GOT3 (cell line): Measurements from ENCODE around the gene AUTS2.

ENCODE experiments used
- DNase-seq: peaks from one replicate; lab custom pipeline; 2025; ENCODE audit warnings: mixed read lengths; lab: John Stamatoyannopoulos, UW

AUTS2 gene

DNA sequence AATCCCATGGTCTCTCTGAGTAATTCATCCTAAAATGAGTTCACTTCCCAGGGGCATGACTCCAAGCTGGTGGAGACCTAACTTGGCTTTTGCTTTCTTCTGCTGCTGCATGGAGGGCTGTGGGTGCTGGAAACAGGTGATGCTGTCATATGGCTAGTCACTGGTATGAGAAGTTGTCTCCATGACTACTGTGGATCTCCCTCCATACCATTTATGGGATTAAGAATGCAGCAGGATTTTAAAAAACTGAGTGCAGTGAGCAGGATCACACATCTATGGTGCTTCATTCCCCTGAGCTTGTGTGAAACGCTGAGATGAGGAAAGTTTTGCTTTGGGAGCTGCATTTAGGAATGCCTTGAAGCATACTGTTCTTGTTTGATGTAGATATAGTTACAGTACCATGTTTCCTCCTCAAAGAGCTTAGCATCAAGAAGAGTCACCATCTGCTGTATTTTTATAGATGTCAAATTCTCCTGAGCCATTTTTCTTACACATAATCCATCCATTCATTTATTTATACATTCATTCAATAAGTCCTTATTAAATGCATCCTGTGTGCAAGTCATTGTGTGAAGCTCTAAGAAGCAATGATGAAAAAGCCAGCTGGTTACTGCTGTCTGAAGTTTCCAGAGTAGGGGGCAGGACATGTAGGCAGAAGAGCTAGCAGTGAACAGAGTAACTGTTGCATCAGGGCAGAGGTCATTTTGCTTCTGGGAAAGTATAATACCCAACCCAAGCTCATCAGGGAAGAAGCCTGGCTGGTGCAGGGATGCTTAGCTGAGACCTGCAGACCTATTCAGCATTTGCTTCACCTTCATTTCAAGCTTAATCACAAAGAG is 534.8 kb downstream of the AUTS2 start:
- DNase-seq: no peak

DNA sequence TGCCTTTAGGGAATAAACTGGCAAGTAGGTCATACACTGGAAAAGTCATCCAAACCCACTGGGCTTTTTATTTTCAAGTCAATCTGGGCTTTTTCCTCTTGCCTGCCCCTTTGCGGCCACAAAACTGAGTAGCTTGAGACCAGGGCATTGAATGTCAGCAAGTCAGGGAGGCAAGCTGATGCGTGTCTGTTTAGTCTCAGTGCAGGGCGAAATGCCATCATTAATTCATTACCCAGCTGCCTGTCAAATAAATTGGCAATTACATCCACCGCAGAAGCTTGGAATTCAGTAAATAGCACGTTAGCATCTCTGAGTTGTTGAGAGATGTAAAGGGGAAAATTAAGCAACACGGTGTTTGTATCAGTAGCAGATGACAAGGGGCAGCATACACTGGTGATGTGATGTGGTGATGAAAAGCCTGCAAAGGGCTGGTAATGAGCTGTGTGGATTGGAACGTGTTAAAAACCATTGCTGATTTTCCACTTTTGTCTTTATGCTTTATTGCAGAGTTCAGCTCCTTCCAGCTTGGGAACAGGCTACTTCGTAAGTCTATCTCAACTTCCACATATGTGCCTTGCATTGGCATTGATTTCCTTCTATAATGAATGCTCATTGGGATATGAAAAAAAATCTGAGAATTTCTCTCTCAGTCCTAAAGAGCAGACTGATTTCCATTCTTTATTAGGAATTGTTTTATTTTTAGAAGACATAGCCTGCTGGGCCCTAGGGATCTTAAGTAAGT is 535.9 kb downstream of the AUTS2 start:
- DNase-seq: no peak

DNA sequence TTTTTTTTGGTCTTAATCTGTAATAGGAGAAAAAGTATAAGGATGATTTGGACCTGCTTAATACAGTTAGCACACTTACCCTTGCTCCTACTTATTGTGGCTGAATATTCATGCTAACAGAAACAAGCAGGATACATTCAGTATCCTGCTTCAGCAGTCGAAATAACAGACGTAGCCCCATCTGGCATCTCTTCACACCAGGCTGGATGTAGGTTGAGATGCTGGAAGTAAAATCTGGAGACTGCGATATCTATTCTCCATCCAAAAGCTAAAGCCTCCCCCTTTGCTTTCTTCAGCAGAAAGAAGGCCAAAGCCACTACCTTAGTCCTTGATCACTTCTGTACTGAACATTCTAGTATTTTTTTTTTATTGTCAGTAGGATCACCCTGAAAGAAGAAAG is 537.4 kb downstream of the AUTS2 start:
- DNase-seq: no peak

DNA sequence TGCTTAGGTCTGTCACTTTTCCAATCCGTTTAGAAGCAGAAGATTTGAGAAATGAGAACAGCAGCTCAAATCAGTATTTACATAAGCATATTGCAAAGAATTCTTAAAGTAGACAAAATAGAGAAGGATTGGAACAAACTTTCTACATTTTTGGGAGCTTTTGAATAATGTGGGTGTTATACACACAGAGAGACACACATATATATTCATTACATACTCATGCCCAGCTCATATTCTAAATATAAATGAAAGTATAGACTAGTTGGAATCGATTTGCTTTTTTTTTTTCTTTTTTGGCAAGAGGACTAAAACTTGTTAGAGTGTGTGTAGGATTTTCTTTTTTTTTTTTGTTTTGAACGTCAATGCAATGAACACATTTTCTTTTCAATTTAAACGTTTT is 538.9 kb downstream of the AUTS2 start:
- DNase-seq: no peak

DNA sequence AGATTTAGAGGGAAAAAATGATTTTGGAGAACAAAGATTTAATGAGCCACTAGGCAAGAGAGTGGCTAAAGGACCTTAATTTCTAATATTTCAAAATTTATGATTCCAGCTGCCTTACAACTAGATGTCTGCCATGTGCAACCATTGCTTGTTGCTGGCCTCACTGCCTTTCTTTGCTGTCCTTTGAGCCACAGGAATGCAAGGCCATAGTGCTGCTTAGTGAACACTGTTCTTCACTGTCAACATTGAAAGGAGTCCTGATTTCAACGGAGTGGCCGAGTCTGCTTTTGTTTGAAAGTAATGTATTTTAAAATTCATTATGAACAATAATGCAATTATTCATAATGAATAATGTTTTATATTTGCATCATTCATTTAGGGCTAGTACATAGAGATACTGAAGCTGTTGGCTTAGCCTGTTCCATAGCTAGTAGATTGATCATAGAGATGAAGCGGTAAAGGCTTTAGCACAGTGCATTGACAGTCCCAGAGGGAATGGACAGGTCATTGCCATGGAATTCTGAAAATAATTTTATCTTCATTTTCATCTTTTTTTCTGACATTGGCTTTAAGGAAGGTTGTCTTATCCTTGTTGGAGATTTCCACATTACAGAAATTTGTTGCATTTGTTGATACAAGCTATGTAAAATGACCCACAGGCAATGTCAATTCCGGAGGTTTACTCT is 544.1 kb downstream of the AUTS2 start:
- no peak for DNase-seq

DNA sequence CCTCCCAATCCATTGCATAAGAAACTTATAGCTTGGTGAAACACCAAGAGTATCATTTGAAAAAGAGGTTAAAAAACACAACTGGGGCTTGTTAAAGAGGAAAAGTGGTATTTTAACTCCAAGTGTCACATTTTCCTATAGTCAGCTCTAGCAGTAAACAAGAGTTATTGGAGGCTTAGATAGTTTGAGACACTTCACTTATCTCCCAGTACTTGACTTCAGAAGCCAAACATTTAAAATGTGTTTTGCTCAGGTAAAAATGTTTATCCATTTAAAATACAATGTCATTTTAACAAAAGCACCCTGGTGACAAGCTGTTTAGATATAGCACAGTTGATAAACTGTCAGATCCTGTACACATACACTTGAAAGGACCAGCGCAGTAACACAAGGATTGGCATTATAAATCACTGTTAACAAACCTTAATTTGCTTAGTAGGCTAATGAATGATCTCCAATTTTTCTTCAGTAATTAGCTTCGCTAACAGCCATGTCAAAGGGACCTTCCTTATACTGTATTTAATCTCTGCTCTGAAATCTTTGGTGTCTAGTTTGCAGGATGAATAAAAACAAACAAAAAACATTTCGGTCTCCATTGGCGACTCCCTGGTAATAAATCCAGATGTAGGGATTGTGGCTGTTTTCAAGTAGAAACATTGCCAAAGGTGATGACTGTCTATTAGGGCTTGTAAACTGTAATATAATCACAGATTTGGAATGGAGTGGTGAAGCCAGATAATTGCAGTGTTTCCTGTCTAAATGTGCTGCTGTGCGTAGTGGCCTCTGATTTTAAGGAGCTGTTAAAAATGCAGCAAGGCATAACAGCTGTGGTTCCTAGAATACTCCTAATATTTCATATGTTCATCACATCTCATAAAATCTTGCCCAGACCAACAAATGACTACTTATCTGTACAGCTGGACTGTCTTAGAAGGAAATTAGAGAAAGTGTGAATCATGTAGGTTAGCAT is 545.1 kb downstream of the AUTS2 start:
- DNase-seq: no peak

DNA sequence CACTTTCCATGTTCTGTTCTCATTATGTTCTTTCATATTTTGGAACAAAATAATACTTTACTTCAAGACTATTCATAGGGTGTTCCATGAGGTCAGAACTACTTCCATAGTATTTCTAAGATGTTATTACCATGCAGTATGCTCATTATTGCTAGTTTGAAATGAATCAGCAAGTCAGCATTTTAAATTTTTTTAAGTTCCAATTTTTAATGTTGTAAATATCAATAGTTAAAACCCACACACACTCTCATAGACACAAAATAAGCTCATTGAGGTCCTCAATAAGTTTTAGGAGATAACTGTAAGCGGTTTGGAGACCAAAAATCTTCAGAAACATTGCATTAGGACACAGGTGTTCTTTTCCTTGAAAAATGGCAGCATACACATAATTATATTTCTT is 550.7 kb downstream of the AUTS2 start:
- DNase-seq: no peak

DNA sequence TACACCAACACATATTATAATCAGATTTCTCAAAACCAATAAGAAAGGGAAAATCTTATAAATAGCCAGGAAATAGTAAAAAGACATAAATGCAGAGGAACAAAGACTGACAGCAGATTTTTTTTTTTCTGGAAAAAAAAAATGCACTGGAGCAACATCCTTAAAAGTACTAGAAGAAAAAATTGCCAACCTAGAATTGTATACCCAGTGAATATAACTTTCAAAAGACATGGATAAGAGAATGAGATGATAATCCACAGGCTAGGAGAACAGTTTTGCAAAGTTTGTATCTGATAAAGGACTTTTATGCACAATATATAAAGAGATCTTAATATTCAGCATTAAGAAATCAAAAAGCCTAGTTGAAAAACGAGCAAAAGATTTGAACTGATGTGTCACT is 554.0 kb downstream of the AUTS2 start:
- no peak for DNase-seq

DNA sequence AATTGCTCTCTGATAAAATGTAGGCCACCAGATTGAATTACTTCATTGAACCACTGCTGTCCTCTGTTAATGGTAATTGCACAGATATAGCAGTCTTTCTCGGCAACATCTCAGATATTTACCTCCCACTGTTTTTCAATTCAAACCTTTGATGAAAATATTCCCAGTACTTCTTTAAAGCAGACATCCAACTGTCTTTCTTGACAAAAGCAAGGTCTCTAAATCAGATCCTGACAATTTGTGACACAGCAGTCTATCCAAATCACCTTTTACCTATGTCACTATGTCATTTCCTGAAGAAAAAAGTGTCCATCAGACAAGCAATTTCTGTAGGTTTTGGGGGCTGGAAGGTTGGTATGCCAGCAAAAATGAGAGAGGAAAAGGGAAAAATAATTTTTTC is 555.7 kb downstream of the AUTS2 start:
- no peak for DNase-seq

DNA sequence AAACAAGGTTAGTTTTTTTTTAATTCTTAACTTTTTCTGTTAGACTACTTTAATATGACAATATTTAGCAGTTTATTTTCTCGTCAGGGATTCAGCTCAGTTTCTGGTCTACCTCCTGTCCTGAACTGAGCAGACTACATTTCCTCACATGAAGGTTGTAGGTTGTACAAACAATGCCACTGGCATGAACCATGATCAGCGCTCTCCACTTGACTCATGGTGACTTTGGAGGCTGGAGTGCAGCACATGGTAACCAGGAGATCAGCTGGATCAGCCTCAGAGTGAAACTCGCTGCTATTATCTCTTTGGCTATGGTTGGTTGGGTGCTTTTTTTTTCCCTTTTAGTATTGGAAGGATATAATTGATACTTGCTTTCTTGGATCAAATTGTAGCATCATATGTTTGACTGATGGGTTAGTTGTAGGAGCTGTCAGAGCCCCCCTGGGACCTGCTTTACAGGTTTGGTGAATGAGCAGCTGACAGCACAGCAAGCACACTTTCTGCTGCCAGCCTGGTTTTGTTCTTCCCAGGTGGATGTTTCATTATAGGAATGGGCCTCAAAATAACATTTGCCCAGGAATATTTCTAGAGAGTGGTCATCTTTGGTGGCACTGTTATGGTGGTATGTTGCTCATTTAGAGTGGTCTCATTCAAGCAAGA is 556.4 kb downstream of the AUTS2 start:
- no peak for DNase-seq

DNA sequence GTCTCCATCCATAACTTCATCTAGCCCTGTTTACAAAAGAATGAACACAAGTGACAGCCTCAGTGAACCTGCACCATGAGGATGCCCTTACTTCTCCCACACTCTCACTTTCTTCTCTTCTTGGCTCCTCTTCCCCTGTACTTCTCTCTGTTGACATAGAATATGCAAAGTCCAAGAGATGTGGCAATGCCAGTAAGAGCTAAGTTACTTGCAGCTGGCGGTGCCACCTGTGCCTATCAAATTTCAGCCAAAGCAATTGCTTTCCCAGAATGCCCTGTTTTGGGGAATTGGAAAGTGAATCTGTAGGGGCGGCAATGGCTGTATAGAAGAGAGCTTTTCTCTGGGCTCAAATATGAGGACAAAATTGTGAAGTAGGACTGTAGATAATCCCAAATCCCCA is 557.8 kb downstream of the AUTS2 start:
- DNase-seq: no peak

DNA sequence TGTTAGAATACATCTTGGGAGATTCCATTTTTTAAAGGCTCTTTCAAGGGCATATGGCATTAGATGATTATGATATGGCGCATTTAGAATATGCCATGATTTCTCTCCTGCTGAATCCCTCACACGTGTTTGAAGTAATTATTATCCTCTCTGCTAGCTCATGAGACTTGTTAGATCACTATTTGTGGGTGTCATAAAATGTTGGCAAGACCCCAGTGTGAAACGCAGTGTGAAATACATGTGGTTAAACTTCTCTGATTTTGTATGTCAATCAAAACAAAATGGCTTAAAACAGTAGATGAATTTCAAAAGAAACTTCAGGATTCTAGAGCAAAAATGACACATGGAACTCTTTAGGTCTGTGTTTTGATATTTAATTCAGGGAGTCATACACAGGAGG is 560.8 kb downstream of the AUTS2 start:
- DNase-seq: no peak

DNA sequence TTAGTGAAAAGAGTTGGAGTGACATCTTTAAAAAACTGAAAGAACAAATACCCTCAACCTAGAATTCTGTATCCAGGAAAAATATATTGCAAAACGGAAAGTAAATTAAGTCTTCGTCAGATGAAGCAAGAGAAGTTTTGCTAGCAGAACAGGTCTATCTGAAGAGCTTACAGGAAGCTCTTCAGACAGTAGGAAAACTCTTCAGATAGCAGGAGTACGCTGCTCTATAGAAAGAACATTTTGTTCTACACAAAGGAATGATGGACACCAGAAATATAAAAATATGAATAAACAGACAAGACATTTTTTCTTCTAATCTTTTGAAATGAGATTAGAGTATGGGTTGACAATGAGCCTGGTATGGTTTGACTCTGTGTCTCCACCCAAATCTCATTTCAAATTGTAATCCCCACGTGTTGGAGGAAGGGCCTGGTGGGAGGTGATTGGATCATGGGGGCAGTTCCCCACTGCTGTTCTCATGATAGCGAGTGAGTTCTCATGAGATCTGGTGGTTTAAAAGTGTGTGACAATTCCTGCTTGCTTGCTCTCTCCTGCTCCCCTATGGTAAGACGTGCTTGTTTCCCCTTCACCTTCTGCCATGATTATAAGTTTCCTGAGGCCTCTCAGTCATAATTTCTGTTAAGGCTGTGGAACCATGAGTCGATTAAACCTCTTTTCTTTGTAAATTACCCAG is 567.3 kb downstream of the AUTS2 start:
- DNase-seq: no peak

DNA sequence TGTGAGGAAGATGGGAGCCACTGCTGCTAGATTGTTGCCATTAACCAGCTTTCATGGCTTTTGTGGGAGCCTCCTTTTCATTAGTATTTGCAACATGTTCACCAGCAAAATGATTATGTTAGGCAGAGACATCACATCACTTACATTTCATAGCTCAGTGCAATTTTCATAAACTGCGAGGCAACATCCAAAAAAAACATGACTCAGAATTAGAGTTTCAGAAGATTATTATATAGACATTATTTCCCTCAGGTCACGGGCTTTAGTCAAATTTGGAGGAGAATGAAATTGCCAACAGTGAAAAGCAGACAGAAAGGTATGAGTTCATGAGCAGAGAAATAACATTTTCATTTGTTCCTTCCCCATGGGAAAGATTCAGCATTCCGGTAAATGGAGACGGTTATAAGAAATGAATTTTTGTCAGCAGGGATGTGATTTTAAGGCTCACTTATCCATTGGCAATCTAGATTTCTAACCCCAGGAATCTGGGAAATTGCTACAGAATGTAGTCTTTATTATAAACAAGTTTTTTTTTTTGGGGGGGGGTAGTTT is 573.2 kb downstream of the AUTS2 start:
- no peak for DNase-seq

DNA sequence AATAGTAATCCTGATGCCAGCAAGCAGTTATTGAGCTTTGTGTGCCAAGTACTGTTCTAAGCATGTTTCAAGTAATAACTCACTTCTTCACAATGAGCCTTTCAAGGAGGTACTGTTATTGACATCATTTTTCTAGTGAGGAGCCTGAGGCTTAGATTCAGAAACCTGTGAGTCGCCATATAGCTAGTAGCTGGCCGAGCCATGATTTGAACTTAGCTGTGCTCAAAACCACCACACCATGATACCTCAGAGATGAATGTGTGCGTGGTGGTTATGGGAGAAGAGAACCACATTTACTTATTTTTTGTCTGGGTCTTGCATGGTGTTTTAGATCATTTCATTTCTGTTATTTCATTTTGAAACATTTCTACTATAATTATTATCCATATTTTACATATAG is 578.9 kb downstream of the AUTS2 start:
- no peak for DNase-seq

DNA sequence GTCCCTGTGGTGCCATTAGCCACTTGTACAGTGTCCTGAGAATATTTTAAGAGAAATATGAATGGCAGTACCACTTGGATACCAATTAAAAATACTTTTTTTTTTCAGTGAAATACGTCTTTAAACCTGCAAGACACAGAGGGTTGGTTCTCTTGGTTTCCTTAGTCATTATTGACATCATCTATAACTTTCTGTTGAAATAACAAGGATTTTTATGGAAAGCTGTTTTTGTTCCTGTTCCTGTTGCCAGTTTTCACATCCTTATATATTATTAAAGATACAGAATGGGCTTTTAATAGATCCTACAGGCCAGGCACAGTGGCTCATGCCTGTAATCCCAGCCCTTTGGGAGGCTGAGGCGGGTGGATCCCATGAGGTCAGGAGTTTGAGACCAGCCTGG is 579.9 kb downstream of the AUTS2 start:
- DNase-seq: no peak

DNA sequence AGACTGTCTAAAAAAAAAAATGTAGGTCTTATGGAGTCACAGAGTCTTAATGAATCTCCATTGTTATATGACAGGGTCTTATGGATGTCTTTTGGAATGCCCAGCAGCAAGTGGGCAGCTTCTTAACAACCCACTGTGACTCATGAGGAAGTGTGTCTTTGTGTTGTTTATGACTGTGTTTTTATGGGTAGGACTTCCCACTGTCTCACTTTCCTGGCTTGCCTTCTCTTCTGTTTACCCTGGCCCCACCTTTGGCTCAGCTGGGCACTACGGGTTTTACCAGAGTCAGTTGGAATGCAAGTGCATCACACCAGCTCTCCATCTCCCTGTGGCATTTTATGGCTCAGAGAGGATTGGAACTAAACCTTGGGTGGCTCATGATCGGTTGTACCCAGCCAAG is 580.5 kb downstream of the AUTS2 start:
- DNase-seq: no peak

DNA sequence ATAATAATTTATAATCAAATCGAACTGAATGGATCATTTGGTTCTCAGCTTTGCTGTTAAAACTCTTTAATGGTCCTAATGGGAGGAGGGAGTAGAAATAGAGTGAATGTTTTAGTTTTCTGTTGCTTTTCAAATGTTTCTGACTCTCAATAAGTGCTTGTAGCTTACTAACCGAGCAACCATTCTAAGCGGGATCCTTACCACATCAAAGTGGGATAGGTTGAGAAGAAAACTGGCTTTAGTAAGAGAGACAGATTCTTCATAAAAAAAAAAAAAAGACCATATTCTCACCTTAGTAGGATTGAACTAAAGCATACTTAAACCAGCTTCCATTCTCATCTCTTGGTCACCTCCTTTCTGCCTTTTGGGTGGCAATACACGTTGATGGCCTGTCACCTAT is 584.2 kb downstream of the AUTS2 start:
- DNase-seq: no peak

DNA sequence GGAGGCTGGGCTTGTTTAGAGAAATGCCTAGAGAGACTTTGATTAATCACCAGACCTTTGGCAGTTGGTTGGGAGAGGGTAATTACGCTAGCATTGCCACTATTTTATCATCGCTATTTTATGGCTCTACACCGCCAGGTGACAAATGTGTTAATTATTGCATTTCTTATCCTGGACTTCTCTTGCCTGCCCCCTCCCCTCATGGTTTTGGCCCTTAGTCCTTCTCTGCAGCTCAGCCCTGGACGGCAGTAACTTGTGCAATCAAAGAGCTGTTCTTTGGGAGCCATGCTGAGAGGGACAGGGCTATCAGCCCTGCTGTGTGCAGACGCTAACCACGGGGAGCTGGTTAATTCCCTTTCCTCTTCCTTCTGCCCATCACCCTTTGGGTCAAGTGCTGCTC is 585.0 kb downstream of the AUTS2 start:
- no peak for DNase-seq

DNA sequence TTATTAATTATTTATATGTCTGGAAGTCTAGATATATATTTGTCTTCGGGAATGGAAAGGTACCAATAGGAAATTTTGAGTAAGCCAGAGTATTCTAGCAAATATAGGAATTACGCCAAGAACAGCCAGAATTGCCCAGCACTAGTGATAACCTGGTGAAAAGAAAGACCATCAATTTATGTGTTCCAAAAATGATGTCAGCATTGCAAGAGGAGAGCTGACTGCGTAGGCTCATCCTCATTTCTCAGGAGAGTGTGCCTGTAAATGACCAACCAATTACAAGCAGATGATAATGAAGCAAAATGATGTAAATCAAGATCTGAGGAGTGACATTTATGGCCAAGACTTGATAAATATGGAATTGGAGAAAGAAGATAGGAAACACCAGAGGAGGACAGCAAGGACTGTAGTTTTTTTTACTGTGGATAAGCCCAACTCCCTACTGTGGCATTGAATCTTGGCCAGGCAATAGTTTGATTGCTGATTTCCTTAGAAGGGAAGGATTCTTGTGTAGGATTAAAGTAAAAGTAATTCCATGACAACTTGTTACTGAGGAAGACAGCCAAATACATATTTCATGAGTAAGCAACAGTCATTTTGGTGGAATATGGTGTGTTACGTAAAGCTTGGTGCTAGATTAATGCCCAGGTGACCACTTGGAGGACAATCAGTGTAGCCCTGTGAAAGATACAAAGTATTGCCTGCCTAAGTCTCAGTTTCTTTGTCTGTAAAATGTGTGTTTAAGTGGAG is 590.8 kb downstream of the AUTS2 start:
- DNase-seq: no peak
